Stimulated activated naive CD8-positive, alpha-beta T cell treated with anti-CD3 and anti-CD28 coated beads, Interleukin-15, amount 100 ng/mL, for 72 hours (primary cell): ENCODE measurements around the gene NOS3.
"Not testable (repeated sequence)": the region's sequence is repeated elsewhere in the genome, so short reads cannot be mapped to it uniquely, and the experiment has no call there.

Source experiments
- ATAC-seq: fragments of 150-1000 bp; cut with Tn5 transposase; 2 replicates; pipeline ENCODE4 v1.10.0; 2021; ENCODE audit warnings: mild to moderate bottlenecking, moderate library complexity
- DNase-seq, 2 donors: peaks; one replicate each; pipeline ENCODE4 v3.0.0; 2021 to 2022
- H3K27ac Mint-ChIP-seq, 2 donors: one replicate each; pipeline ENCODE4 v1.8.0; 2022; ENCODE audit warnings: mild to moderate bottlenecking in 2 of 2, mixed read lengths in 2 of 2, moderate library complexity in 2 of 2
- H3K27me3 Mint-ChIP-seq: one replicate; pipeline ENCODE4 v1.8.0; 2022; ENCODE audit warnings: mixed read lengths
- H3K4me1 Mint-ChIP-seq: one replicate; pipeline ENCODE4 v1.8.0; 2022; ENCODE audit warnings: mild to moderate bottlenecking, mixed read lengths
- H3K4me3 Mint-ChIP-seq, 2 donors: one replicate each; pipeline ENCODE4 v1.8.0; 2022; ENCODE audit warnings: mild to moderate bottlenecking in 2 of 2, mixed read lengths in 2 of 2, moderate library complexity in 1 of 2
- H3K9me3 Mint-ChIP-seq, 2 donors: one replicate each; pipeline ENCODE4 v1.8.0; 2022; ENCODE audit warnings: mixed read lengths in 2 of 2

NOS3 gene

GRCh38 chr7:151020231-151020630, 29.4 kb downstream of the NOS3 start:
- Mint-ChIP-seq H3K27me3 (peaks cover 25% of the 10 kb centered on the region), H3K4me1 (peaks cover 45% of the 10 kb centered on the region), H3K4me3 (no peak overlapping the region), H3K9me3 (no peaks in the 10 kb centered on the region), H3K27ac (no peak overlapping the region)
- ATAC-seq = no peak
- no peak for DNase-seq

DNA sequence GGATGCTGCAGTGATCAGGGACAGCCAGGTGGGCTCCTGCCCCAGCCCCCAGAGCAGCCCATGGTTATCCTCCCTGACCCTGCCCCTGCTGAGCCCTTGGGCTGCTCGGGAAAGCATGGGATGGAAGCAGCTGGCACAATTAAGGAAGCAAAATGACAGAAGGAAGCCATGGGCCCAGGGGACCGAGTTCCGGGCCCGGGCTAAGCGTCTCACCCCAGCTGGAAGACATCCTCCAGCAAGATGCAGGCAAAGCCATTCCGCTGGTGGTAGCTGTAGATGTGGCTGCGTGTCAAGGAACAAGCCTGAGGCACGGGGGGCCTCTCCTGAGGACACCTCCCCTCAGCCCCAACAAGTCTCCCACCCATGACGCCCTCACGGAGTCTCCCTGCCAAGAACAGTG, 32.4 kb downstream of the NOS3 start:
- Mint-ChIP-seq H3K4me1 (peaks cover 27% of the 10 kb centered on the region), H3K27me3 (peaks cover 23% of the 10 kb centered on the region), H3K4me3 (no peak overlapping the region), H3K9me3 (no peaks in the 10 kb centered on the region), H3K27ac (no peak overlapping the region)
- ATAC-seq = no peak
- DNase-seq = no peak

- H3K27ac Mint-ChIP-seq = no peak within 1 kb of the TSS
These were observed 33.7 kb downstream of the NOS3 start, which contains the start of gene ATG9B for GRCh38 chr7:151024435-151025056. TSS of gene ATG9B (minus strand) at chr7:151024494. CDS start at chr7:151024423, 71 bp downstream.

GRCh38 chr7:151025924-151026671, 35.3 kb downstream of the NOS3 start:
- Mint-ChIP-seq H3K9me3 (no peaks in the 10 kb centered on the region), H3K4me3 (no peak overlapping the region), H3K27me3 (no peaks in the 10 kb centered on the region), H3K4me1 (peaks cover 29% of the 10 kb centered on the region), H3K27ac (no peak overlapping the region)
- no peak for DNase-seq
- no peak for ATAC-seq

More at GRCh38 chr7:151024435-151025056, 33.7 kb downstream of the NOS3 start, which contains the start of gene ATG9B:
- DNase-seq (no peak), ATAC-seq (no peak)
- Mint-ChIP-seq H3K4me3 (no peak within 1 kb of the TSS), H3K4me1 (peaks cover 25% of the 10 kb centered on the region), H3K27me3 (peaks cover 10% of the 10 kb centered on the region), H3K9me3 (no peaks in the 10 kb centered on the region)

DNA sequence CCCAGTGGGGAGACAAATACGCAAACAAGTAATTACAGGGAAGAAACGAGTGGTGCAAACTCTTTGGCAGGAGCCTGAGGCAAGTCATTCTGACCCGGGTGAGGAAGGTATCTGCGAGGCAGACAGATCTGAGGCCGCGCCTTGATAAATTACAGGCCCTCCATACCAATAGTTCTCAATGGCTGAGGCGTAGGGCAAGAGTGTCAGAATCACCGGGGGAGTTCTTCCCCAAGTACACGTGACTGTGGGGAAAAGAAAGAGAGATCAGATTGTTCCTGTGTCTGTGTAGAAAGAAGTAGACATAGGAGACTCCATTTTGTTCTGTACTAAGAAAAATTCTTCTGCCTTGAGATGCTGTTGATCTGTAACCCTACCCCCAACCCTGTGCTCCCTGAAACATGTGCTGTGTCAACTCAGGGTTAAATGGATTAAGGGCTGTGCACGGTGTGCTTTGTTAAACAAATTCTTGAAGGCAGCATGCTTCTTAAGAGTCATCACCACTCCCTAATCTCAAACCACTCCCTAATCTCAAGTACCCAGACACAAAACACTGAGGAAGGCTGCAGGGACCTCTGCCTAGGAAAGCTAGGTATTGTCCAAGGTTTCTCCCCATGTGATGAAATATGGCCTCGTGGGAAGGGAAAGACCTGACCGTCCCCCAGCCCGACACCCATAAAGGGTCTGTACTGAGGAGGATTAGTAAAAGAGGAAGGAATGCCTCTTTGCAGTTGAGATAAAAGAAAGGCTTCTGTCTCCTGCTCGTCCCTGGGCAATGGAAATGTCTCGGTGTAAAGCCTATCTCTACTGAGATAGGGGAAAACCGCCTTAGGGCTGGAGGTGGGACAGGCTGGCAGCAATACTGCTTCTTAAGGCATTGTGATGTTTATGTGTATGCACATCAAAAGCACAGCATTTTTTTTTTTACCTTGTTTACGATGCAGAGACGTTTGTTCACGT, 36.2 kb downstream of the NOS3 start:
- peak overlapping the region; percentile 96 to 97 for H3K4me3 Mint-ChIP-seq
- not testable (repeated sequence) for DNase-seq, ATAC-seq, H3K9me3 Mint-ChIP-seq, H3K27me3 Mint-ChIP-seq
- H3K4me1 Mint-ChIP-seq = peaks cover 33% of the 10 kb centered on the region
- peak overlapping the region in 1 of 2 donors; percentile 93 for H3K27ac Mint-ChIP-seq

DNA sequence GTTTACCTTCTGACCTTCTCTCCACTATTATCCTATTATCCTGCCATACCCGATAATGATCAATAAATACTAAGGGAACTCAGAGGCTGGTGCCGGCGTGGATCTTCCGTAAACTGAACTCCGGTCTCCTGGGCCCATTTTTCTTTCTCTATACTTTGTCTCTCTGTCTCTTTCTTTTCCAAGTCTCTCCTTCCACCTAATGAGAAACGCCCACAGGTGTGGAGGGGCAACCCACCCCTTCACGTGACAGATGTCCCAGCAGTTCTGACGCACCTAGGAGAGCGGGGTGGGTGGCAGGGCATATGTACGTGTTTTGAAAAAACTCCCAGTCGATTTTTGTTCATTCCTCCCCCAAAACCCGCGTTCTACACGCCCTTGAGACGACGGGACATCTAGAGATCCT, 36.9 kb downstream of the NOS3 start:
- not testable (repeated sequence) for H3K9me3 Mint-ChIP-seq, H3K27me3 Mint-ChIP-seq, DNase-seq
- peak; percentile 8 for ATAC-seq
- Mint-ChIP-seq H3K4me3 (peak overlapping the region; percentile 96 to 97), H3K27ac (peak overlapping the region; percentile 93 to 97), H3K4me1 (peaks cover 35% of the 10 kb centered on the region)

- Mint-ChIP-seq H3K4me3 (peak within 1 kb of the TSS; percentile 96 to 97), H3K27ac (peak within 1 kb of the TSS; percentile 94 to 97), H3K27me3 (no peaks in the 10 kb centered on the region), H3K9me3 (no peaks in the 10 kb centered on the region), H3K4me1 (peaks cover 35% of the 10 kb centered on the region)
- DNase-seq (peak; percentile 98 to 99), ATAC-seq (peak; percentile 95)
These were observed 37.5 kb downstream of the NOS3 start, which contains the start of gene ABCB8 for GRCh38 chr7:151028131-151028947. TSS of gene ABCB8 (plus strand) at chr7:151028450. CDS start at chr7:151028516, 66 bp downstream.

DNA sequence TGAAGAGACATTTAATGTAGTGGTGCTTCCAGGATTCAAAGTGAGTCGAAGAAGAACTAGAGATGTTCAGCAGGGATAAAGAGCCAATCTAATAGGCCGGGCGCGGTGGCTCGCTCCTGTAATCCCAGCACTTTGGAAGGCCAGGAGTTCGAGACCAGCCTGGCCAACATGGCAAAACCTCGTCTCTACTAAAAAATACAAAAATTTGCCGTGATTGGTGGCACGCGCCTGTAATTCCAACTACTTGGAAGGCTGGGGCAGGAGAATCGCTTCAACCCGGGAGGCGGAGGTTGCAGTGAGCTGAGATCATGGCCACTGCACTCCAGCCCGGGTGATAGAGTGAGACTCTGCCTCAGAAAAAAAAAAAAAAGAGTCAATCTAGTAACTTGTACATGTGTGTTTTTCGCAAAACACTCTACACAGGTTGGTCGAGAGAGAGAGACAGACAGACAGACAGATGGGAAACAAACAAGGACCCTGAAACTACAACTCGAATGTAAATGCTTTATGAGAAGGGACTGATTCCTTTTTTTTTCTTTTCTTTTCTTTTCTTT, 38.2 kb downstream of the NOS3 start:
- no peaks in the 10 kb centered on the region for H3K9me3 Mint-ChIP-seq
- ATAC-seq = no peak
- peak overlapping the region; percentile 94 to 95 for H3K27ac Mint-ChIP-seq
- peaks cover 35% of the 10 kb centered on the region for H3K4me1 Mint-ChIP-seq
- peak overlapping the region; percentile 96 to 97 for H3K4me3 Mint-ChIP-seq
- no peaks in the 10 kb centered on the region for H3K27me3 Mint-ChIP-seq
- no peak for DNase-seq

GRCh38 chr7:151031011-151031410, 40.2 kb downstream of the NOS3 start:
- no peaks in the 10 kb centered on the region for H3K27me3 Mint-ChIP-seq
- no peak for DNase-seq
- H3K9me3 Mint-ChIP-seq = no peaks in the 10 kb centered on the region
- H3K4me3 Mint-ChIP-seq = no peak overlapping the region
- ATAC-seq = no peak
- no peak overlapping the region for H3K27ac Mint-ChIP-seq
- H3K4me1 Mint-ChIP-seq = peaks cover 35% of the 10 kb centered on the region

DNA sequence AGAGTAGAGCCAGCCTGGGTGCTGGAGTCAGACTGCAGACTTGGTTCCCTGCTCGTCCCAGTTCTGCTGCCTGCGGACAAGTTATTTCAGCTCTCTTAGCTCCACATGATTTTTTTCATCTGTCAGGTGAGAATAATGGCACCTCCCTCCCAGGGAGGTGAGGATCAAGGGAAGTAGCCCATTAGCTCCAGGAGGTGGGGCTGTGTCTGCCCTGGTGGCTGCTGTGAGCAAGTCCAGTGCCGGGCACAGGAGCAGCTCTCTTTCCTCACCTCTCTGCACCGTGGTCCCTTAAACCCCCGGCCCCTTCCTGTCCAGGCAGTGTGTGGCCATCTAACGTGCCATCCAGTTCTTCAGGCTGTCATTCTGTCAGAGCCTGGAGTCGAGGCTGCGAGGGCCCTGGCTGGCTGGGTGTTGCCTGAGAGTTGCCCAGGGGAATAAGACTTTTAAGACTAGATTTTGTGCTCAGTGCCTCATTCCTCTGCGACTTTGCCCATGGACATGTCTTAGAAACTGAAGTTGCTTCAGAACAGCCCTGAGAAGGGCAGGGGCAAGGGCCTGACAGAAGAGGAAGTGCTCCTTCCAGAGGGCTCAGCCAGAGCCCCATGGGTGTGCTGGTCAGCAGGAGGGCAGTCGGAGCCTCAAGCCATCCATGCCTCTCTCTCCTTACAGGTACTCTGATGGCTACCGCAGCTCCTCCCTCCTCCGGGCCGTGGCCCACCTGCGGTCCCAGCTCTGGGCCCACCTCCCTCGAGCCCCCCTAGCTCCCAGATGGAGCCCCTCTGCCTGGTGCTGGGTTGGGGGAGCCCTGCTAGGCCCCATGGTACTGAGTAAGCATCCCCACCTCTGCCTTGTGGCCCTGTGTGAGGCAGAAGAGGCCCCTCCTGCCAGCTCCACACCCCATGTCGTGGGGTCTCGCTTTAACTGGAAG, 42.4 kb downstream of the NOS3 start:
- ATAC-seq (no peak), DNase-seq (no peak)
- Mint-ChIP-seq H3K4me3 (no peak overlapping the region), H3K27ac (no peak overlapping the region), H3K4me1 (peaks cover 24% of the 10 kb centered on the region), H3K27me3 (no peaks in the 10 kb centered on the region), H3K9me3 (no peaks in the 10 kb centered on the region)

DNA sequence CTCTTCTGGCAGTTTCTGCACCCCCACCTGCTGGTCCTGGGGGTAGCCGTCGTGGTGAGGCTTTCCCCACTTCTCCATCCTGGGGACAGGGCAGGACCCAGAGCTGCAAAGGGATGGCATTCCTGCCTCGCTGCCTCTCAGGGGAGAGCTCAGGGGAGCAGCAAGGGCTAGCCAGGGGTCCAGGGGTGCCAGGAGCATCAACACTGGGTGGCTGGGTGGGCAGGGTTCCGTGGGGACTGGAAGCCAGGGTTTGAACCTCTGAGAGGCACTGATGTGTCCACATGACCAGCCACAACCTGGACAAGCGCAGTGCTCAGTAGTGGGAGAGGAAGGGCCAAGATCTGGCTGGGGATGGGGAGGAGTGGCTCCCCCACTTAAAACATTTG, 43.0 kb downstream of the NOS3 start:
- Mint-ChIP-seq H3K4me3 (no peak overlapping the region), H3K27ac (no peak overlapping the region), H3K9me3 (no peaks in the 10 kb centered on the region), H3K4me1 (peaks cover 26% of the 10 kb centered on the region), H3K27me3 (no peaks in the 10 kb centered on the region)
- DNase-seq (no peak), ATAC-seq (no peak)

DNA sequence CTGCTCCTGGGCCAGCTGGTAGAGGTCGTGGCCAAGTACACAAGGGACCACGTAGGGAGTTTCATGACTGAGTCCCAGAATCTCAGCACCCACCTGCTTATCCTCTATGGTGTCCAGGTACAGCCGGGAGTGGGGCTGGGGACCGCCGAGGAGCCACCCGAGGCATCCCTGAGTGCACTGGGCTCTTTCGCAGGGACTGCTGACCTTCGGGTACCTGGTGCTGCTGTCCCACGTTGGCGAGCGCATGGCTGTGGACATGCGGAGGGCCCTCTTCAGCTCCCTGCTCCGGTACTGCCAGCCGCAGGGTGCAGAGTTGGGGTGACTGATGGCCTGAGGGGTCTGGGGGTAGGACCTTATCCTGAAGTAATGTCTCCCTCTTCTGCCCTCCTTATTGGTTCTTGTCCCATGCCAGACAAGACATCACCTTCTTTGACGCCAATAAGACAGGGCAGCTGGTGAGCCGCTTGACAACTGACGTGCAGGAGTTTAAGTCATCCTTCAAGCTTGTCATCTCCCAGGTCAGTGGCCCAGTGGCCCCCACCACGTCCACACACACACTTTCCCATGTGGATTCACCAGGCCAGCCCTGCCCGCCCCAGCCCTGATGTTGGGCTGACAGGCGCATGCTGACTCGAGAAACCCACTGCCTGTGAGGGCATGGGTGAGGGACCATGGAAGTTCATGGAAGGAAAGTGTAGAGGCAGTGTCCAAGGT, 43.7 kb downstream of the NOS3 start:
- Mint-ChIP-seq H3K9me3 (no peaks in the 10 kb centered on the region), H3K27me3 (no peaks in the 10 kb centered on the region), H3K4me1 (peaks cover 26% of the 10 kb centered on the region), H3K4me3 (no peak overlapping the region), H3K27ac (no peak overlapping the region)
- ATAC-seq = no peak
- no peak for DNase-seq

DNA sequence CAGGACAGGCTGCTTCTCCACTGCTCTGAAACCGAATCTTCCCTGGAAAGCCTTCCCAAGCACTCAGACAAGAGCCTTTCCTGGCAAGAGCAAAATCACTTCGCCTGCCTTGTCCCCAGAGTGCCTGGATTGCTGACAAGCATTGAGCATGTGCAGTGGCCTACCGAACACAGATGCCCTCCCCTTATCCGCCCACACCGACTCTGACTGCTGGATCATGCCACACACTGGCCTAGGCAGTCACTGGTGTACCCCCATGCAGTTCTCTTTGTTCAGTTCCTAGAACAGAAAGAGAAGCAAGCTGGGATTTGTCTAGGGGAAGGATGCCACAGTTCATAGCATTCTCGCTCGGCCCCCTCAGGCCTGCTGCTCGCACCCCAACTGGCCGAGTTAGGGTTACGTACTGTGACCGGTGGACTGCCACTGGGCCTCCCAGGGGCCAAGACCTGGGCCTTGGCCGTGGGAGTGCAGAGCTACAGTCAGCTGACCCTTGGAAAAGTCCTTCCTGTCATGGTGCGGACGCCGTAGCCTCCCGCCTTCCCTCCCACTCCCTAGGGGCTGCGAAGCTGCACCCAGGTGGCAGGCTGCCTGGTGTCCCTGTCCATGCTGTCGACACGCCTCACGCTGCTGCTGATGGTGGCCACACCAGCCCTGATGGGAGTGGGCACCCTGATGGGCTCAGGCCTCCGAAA, 44.4 kb downstream of the NOS3 start:
- DNase-seq = no peak
- H3K9me3 Mint-ChIP-seq = no peaks in the 10 kb centered on the region
- no peak overlapping the region for H3K27ac Mint-ChIP-seq
- H3K27me3 Mint-ChIP-seq = no peaks in the 10 kb centered on the region
- H3K4me3 Mint-ChIP-seq = no peak overlapping the region
- no peak for ATAC-seq
- H3K4me1 Mint-ChIP-seq = peaks cover 26% of the 10 kb centered on the region
